HAP-1 (cell line): Measurements from ENCODE around the gene KCNN3.
A peak's percentile ranks its signal among the peaks of the same experiment; 100 is the strongest.

Experiments
- DNase-seq, 2 experiments: peaks; one replicate each; pipeline ENCODE4 v3.0.0-alpha.2; 2016 to 2020; ENCODE audit warnings: low spot score in 2 of 2
- H3K27me3 ChIP-seq: fragments of 250-450 bp; sonication (Bioruptor Pico); 2 replicates; pipeline ENCODE4 v1.5.1; 2020; ENCODE audit warnings: low read depth, mild to moderate bottlenecking, moderate library complexity
- H3K36me3 ChIP-seq: fragments of 250-450 bp; sonication (Bioruptor Pico); replicated peaks from 2 replicates; pipeline ENCODE4 v1.5.1; 2020; ENCODE audit warnings: mild to moderate bottlenecking
- H3K4me1 ChIP-seq: fragments of 250-450 bp; sonication (Bioruptor Pico); 2 replicates; pipeline ENCODE4 v1.5.1; 2020; ENCODE audit warnings: mild to moderate bottlenecking
- H3K4me3 ChIP-seq: fragments of 250-450 bp; sonication (Bioruptor Pico); 2 replicates; pipeline ENCODE4 v1.5.1; 2020; ENCODE audit warnings: mild to moderate bottlenecking, moderate library complexity
- H3K9me3 ChIP-seq: fragments of 250-450 bp; sonication (Bioruptor Pico); 2 replicates; pipeline ENCODE4 v1.5.1; 2020; ENCODE audit warnings: mild to moderate bottlenecking, moderate library complexity
- in situ Hi-C: fragments of 300-500 bp; cut with MboI; formaldehyde crosslinking; loops from 3 replicates; pipeline ENCODE4 v1.14.3; 2020; ENCODE audit warnings: low sequenced_read_pairs, inconsistent platforms, mixed read lengths

KCNN3 gene

DNA sequence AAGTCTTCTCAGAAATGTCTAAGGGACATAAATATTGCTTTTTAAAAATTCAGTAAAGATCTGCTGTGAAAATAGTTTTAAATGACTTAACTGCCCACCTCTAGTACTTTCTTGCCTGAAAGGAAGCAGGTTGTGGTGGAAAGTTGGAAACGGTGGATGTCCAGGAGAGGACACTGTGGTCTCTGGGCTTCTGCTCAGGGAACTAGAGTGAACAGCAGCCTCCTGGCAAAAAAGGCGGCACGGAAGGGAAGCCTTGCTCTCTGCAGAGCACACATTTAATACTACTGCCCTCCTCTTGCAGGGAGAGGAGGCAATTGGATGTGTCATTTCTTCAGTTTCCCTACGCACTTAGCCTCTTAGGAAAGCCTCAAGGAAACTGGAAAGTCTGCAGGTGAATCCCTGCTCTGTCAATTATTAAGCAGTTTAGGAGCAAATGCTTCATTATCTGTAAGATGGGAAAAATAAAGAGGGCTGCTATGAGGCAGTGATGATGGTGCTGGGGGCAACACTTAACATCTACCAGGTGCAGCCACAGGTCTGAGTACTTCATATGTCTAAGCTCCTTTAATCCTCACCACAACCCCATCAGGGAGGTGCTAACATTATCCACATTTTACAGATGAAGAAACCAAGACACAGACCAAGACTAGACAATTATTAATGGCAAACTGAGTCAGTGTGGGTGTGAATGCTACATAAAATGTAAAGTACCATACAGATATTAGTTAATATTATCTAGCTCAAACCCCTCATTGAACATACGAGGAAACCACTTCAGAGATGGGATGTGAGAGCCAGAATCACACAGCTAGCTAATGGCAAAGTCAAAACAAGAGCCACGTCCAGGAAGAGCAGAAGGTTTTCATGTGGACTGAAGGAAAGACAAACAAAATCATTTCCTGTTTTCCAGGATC is 153.2 kb downstream of the KCNN3 start:
- Histone ChIP-seq H3K4me3 (no peak overlapping the region), H3K27me3 (no peaks in the 10 kb centered on the region), H3K9me3 (no peaks in the 10 kb centered on the region), H3K4me1 (peaks cover 14% of the 10 kb centered on the region), H3K36me3 (no peaks in the 10 kb centered on the region)
- no peak for DNase-seq
- in situ Hi-C loops: no loop called here

DNA sequence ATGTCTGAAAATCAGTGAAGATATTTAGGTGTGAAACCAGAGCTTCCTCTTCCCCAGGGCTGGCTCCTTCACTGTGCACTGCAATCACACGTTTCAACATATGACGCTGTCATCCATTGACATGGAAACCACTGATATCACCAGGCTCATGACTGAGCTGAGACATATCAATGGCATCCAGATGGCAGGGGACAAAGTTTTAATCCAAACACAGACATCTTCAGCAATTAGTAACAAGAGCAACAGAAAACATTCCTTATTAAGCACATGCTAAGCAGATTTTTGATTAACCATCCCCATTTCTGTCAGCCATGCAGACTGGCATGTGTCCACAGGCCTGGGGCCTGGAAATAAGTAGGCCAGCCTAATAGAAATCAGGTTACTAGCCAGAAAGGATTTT is 154.1 kb downstream of the KCNN3 start:
- no peak overlapping the region for H3K4me3 ChIP-seq
- no peaks in the 10 kb centered on the region for H3K36me3 ChIP-seq
- H3K4me1 ChIP-seq: peaks cover 14% of the 10 kb centered on the region
- no peak for DNase-seq
- in situ Hi-C loops: no loop called here
- H3K9me3 ChIP-seq: no peaks in the 10 kb centered on the region
- no peaks in the 10 kb centered on the region for H3K27me3 ChIP-seq

DNA sequence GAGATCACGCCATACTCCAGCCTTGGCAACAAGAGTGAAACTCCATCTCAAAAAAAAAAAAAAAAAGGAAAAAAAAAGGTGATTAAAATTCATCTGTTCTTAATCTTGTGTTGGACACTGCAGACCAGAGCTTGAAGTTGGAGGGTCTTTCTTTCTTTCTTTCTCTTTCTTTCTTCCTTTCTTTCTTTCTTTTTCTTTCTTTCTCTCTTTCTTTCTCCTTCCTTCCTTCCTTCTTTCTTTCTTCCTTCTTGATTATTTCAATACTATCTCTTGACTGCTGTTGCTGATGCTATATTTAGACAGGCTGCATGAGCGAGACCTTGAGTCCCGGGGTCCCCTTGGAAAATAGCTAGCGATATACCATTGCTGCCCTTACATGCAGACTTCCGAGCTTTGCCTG is 154.7 kb downstream of the KCNN3 start:
- no peaks in the 10 kb centered on the region for H3K36me3 ChIP-seq
- in situ Hi-C loops: no loop called here
- H3K4me1 ChIP-seq: peaks cover 8% of the 10 kb centered on the region
- no peaks in the 10 kb centered on the region for H3K9me3 ChIP-seq
- no peak overlapping the region for H3K4me3 ChIP-seq
- H3K27me3 ChIP-seq: no peaks in the 10 kb centered on the region
- DNase-seq: no peak

- DNase-seq: peak; percentile 4 to 35
- in situ Hi-C loops: no loop called here
- Histone ChIP-seq H3K4me1 (peaks cover under 1% of the 10 kb centered on the region; the same call in 1 of the 2 replicates), H3K4me3 (no peak overlapping the region), H3K9me3 (no peaks in the 10 kb centered on the region), H3K36me3 (no peaks in the 10 kb centered on the region), H3K27me3 (no peaks in the 10 kb centered on the region)
Measured at GRCh38 chr1:154714638-154715037, 155.4 kb downstream of the KCNN3 start.

DNA sequence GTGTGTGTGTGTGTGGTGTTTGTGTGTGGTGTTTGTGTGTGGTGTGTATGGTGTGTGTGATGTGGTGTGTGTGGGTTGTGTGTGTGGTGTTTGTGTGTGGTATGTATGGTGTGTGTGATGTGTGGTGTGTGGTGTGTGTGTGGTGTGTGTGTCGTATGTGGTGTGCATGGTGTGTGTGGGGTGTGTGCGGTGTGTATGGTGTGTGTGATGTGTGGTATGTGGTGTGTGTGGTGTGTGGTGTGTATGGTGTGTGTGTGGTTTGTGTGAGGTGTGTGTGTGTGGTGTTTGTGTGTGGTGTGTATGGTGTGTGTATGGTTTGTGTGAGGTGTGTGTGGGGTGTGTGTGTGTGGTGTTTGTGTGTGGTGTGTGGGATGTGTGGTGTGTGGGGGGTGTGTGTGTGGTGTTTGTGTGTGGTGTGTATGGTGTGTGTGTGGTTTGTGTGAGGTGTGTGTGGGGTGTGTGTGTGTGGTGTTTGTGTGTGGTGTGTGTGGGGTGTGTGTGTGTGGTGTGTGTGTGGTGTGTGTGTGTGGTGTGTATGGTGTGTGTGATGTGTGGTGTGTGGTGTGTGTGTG is 155.9 kb downstream of the KCNN3 start:
- no peak for DNase-seq
- Histone ChIP-seq H3K27me3 (no peaks in the 10 kb centered on the region), H3K9me3 (no peaks in the 10 kb centered on the region), H3K4me3 (no peak overlapping the region), H3K36me3 (no peaks in the 10 kb centered on the region), H3K4me1 (no peaks in the 10 kb centered on the region)
- in situ Hi-C loops: no loop called here

DNA sequence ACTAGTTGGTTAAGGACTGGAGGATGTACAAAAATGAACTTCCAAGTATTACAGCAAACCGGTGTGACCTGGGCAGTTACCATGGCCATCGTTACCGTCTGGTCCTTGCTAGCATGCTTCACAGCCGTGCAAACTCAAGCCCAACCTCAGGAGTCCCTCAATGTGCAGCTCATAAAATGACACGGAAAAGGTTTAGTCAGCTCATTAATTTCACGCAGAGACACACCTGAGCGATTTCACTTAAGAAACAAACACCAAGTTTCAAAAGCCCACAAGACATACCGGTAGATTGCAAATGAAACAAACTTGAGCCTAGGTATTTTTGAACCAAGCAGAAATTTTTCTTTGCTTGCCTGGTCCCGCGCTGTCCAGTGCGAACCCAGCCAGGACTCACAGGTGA is 157.1 kb downstream of the KCNN3 start:
- Histone ChIP-seq H3K27me3 (no peaks in the 10 kb centered on the region), H3K4me3 (no peak overlapping the region), H3K4me1 (no peaks in the 10 kb centered on the region), H3K9me3 (no peaks in the 10 kb centered on the region), H3K36me3 (no peaks in the 10 kb centered on the region)
- in situ Hi-C loops: no loop called here
- DNase-seq: no peak

GRCh38 chr1:154712166-154712810 is 157.8 kb downstream of the KCNN3 start:
- peak; percentile 15 to 21 for DNase-seq
- Histone ChIP-seq H3K27me3 (no peaks in the 10 kb centered on the region), H3K4me1 (no peaks in the 10 kb centered on the region), H3K9me3 (no peaks in the 10 kb centered on the region), H3K4me3 (no peak overlapping the region), H3K36me3 (no peaks in the 10 kb centered on the region)
- in situ Hi-C loops: no loop called here

DNA sequence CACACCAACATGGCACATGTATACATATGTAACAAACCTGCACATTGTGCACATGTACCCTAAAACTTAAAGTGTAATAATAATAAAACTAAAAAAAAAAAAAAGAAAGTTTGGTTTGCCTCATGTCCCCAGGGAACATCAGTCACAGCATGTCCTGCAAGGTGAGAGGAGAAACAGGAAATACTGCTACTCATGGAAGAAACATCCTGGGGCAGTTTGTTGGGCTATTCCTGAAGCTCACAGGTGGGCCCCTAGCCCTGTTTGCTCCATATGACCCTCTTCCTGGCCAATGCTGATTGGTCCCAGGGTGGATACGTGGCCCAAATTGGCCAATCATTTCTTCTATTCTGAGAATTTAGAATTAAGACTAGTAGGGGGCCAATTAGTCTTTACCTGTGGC is 158.7 kb downstream of the KCNN3 start:
- Histone ChIP-seq H3K9me3 (no peaks in the 10 kb centered on the region), H3K27me3 (no peaks in the 10 kb centered on the region), H3K4me1 (no peaks in the 10 kb centered on the region), H3K36me3 (no peaks in the 10 kb centered on the region), H3K4me3 (no peak overlapping the region)
- no peak for DNase-seq
- in situ Hi-C loops: no loop called here

- H3K36me3 ChIP-seq: no peaks in the 10 kb centered on the region
- H3K4me1 ChIP-seq: no peaks in the 10 kb centered on the region
- H3K9me3 ChIP-seq: no peaks in the 10 kb centered on the region
- no peaks in the 10 kb centered on the region for H3K27me3 ChIP-seq
- H3K4me3 ChIP-seq: no peak overlapping the region
- in situ Hi-C loops: no loop called here
- no peak for DNase-seq
Measured at GRCh38 chr1:154710106-154710505, 160.0 kb downstream of the KCNN3 start.

DNA sequence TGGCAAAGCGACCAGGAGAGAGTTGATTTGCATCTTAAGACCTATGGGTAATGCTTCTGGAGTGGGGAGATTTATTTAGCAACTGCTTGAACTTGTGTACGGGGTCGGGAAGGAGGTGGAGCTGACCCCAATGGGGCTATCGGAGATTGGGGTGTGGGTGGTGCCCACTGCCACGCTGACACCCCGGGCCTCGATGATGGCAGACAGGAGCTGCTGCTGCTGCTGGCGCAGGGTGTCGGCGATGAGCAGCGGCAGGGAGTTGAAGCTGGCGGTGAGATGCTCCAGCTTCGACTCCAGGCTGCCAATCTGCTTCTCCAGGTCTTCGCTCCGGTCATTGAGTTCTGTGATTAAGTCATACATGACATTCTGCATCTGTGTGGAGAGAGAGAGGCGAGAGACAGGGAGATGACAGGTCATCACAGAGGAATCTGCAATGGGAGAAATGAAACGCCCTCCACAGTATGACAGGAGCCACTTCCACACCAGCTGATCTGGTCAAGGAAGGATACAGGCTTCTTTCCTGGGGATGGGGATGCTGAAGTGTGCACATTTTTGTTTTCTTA is 162.1 kb downstream of the KCNN3 start:
- Histone ChIP-seq H3K4me1 (no peaks in the 10 kb centered on the region), H3K9me3 (no peaks in the 10 kb centered on the region), H3K36me3 (no peaks in the 10 kb centered on the region), H3K27me3 (peaks cover 6% of the 10 kb centered on the region), H3K4me3 (no peak overlapping the region)
- DNase-seq: no peak
- in situ Hi-C loops: no loop called here

DNA sequence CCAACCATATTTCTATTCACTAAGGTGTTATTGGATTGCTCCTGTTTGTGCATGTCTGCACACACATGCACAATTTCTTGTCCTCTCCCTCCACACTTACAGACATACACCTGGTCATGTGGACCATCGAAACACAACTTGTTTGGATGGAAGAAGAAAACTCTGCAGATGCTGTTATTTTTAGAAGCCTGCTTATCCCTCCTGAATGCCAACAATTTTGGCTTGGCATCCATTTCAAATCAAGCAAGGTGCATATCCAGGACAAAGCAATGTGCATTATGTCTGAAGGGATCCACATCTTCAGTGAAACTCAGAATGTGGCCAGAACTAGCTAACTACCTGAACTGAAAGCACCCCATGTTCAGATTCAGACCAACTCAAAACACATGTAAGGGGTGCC is 163.2 kb downstream of the KCNN3 start:
- peaks cover 6% of the 10 kb centered on the region for H3K27me3 ChIP-seq
- H3K36me3 ChIP-seq: no peaks in the 10 kb centered on the region
- H3K9me3 ChIP-seq: no peaks in the 10 kb centered on the region
- no peaks in the 10 kb centered on the region for H3K4me1 ChIP-seq
- DNase-seq: no peak
- in situ Hi-C loops: no loop called here
- no peak overlapping the region for H3K4me3 ChIP-seq

DNA sequence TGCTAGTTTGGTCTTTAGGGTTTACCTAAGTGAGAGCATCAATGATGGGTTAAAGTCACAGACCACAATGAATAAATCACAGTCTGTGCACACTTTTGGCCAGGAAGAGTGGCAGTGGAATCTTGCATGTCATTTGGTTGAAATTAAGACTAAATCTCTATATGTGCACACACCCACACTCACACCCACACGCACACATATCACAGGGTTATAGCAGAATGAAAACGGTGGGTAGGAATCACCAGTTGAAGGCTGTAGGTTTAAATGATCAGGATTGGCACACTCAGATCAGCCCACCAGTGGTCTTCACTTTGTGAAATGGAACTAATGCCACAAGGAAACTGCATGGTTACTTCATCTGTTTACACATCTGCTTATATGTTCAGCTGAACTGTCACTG is 164.5 kb downstream of the KCNN3 start:
- H3K36me3 ChIP-seq: no peaks in the 10 kb centered on the region
- DNase-seq: no peak
- H3K4me3 ChIP-seq: no peak overlapping the region
- H3K4me1 ChIP-seq: no peaks in the 10 kb centered on the region
- in situ Hi-C loops: no loop called here
- peaks cover 10% of the 10 kb centered on the region for H3K27me3 ChIP-seq
- H3K9me3 ChIP-seq: no peaks in the 10 kb centered on the region

- DNase-seq: no peak
Measured at GRCh38 chr1:154703170-154703569, 166.9 kb downstream of the KCNN3 start.

More at GRCh38 chr1:154703170-154703569, 166.9 kb downstream of the KCNN3 start:
- Histone ChIP-seq H3K9me3 (no peaks in the 10 kb centered on the region), H3K27me3 (peaks cover 10% of the 10 kb centered on the region), H3K4me3 (no peak overlapping the region), H3K36me3 (no peaks in the 10 kb centered on the region), H3K4me1 (no peaks in the 10 kb centered on the region)
- in situ Hi-C loops: no loop called here
